Astrocyte of the spinal cord (primary cell): ENCODE data around the gene FOXR1.

Experiments
- DNase-seq: peaks from one replicate; pipeline ENCODE4 v3.0.0; 2011; ENCODE audit warnings: low read depth, low spot score
- H3K4me3 ChIP-seq: 2 replicates; pipeline ENCODE4 v1.5.1; 2011; ENCODE audit warnings: low read depth, mild to moderate bottlenecking, low read length, moderate library complexity
- CTCF ChIP-seq: IDR thresholded peaks from 2 replicates; pipeline ENCODE4 v1.5.1; 2012; ENCODE audit warnings: low read depth, mild to moderate bottlenecking, low read length, inconsistent platforms
- in situ Hi-C: cut with HindIII; loops from 2 replicates; pipeline ENCODE4 v1.10.0; 2017; ENCODE audit warnings: low sequenced_read_pairs

The FOXR1 gene

GRCh38 chr11:118933486-118933885, 38.1 kb upstream of the FOXR1 start:
- in situ Hi-C loops, result no loop called here
- TF ChIP-seq CTCF, result no peak
- no peak for DNase-seq
- H3K4me3 ChIP-seq, result no peak overlapping the region

- in situ Hi-C loops, result no loop called here
- no peak for TF ChIP-seq CTCF
- no peak for DNase-seq
- no peak overlapping the region for H3K4me3 ChIP-seq
Measured at GRCh38 chr11:118935376-118935775, 36.2 kb upstream of the FOXR1 start.

- TF ChIP-seq CTCF, result no peak
- no peak overlapping the region for H3K4me3 ChIP-seq
- in situ Hi-C loops, result no loop called here
- peak; percentile 83 for DNase-seq
Measured at GRCh38 chr11:118938491-118939403, 32.8 kb upstream of the FOXR1 start.

GRCh38 chr11:118939404-118939915, 32.1 kb upstream of the FOXR1 start:
- no peak overlapping the region for H3K4me3 ChIP-seq
- in situ Hi-C loops, result no loop called here
- no peak for DNase-seq
- TF ChIP-seq CTCF, result no peak

- no peak for TF ChIP-seq CTCF
- in situ Hi-C loops, result no loop called here
- H3K4me3 ChIP-seq, result no peak overlapping the region
- no peak for DNase-seq
Measured at GRCh38 chr11:118939953-118940598, 31.5 kb upstream of the FOXR1 start.

GRCh38 chr11:118947091-118947490, 24.5 kb upstream of the FOXR1 start:
- in situ Hi-C loops, result no loop called here
- TF ChIP-seq CTCF, result no peak
- no peak for DNase-seq
- no peak overlapping the region for H3K4me3 ChIP-seq
